Bronchial epithelial cell (primary cell): Measurements from ENCODE around the gene NAA16. TPM values are rescaled to one million over a fixed set of nuclear protein-coding genes. Genes with fewer than 3 reads are reported as not detected.

Experiments
- DNase-seq: peaks from one replicate; pipeline ENCODE4 v3.0.0-alpha.2; 2010; ENCODE audit warnings: low read depth
- FAIRE-seq: peaks from 2 replicates; lab custom pipeline; 2011; peaks lifted over from hg19 to GRCh38; lab: Jason Lieb, UNC
- H3K27me3 ChIP-seq: 2 replicates; pipeline ENCODE4 v1.5.1; 2011; ENCODE audit warnings: low read length; ENCODE audit not compliant: control insufficient read depth, insufficient read depth
- H3K36me3 ChIP-seq: 2 replicates; pipeline ENCODE4 v1.5.1; 2011; ENCODE audit warnings: low read length; ENCODE audit not compliant: control insufficient read depth, insufficient read depth
- H3K4me3 ChIP-seq: 2 replicates; pipeline ENCODE4 v1.5.1; 2011; ENCODE audit warnings: mild to moderate bottlenecking, low read depth, low read length, control low read depth
- CTCF ChIP-seq: IDR thresholded peaks from 2 replicates; pipeline ENCODE4 v1.5.1; 2011; ENCODE audit warnings: mild to moderate bottlenecking, moderate library complexity, low read length, control low read depth, inconsistent platforms; ENCODE audit not compliant: insufficient read depth, severe bottlenecking
- total RNA-seq: library from RNA; depleted of rRNA; stranded (reverse); fragments of >200 nt; gene quantifications from 2 replicates; pipeline ENCODE4 v1.2.1, GENCODE V29; 2014

The NAA16 gene
- total RNA-seq, 1 donor from 2014 or later, result 7.6 TPM

GRCh38 chr13:41296879-41297646 lies 14.0 kb upstream of the NAA16 start:
- Histone ChIP-seq H3K4me3 (no peak overlapping the region), H3K36me3 (no peaks in the 10 kb centered on the region), H3K27me3 (no peaks in the 10 kb centered on the region)
- TF ChIP-seq CTCF, result no peak
- DNase-seq (no peak), FAIRE-seq (no peak)

GRCh38 chr13:41299316-41300094 lies 11.6 kb upstream of the NAA16 start:
- no peak for TF ChIP-seq CTCF
- DNase-seq, result no peak
- Histone ChIP-seq H3K27me3 (no peaks in the 10 kb centered on the region), H3K4me3 (no peak overlapping the region), H3K36me3 (no peaks in the 10 kb centered on the region)
- FAIRE-seq, result no peak

- no peaks in the 10 kb centered on the region for H3K27me3 ChIP-seq
- no peaks in the 10 kb centered on the region for H3K36me3 ChIP-seq
- peak; percentile 23 for DNase-seq
- TF ChIP-seq CTCF, result no peak
- no peak for FAIRE-seq
- H3K4me3 ChIP-seq, result no peak overlapping the region
Measured at GRCh38 chr13:41302743-41303142, 8.3 kb upstream of the NAA16 start.

DNA sequence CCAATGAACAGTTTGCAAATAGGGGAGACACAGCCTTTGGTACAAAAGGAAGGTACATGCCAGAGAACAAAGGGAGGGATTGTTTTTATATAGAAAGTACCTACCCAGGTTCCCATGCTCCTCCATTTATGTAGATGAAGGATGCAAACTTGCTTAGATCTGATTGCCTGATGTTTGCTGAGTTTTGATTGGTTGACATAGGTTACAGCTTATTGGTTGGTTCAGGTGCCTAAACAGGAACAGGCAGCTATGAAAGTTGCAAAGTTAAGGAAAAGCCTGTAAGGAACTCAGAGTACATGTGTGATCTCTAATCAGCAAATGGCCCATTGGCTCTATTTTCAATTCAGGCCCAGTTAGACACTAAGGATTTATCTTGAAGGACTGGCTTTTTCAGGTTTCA lies 6.5 kb upstream of the NAA16 start:
- FAIRE-seq (no peak), DNase-seq (no peak)
- H3K27me3 ChIP-seq, result no peaks in the 10 kb centered on the region
- no peak for TF ChIP-seq CTCF
- H3K4me3 ChIP-seq, result no peak overlapping the region
- no peaks in the 10 kb centered on the region for H3K36me3 ChIP-seq

GRCh38 chr13:41306271-41307145 lies 4.6 kb upstream of the NAA16 start:
- H3K4me3 ChIP-seq, result no peak overlapping the region
- H3K27me3 ChIP-seq, result no peaks in the 10 kb centered on the region
- DNase-seq (no peak), FAIRE-seq (no peak)
- TF ChIP-seq CTCF, result no peak
- no peaks in the 10 kb centered on the region for H3K36me3 ChIP-seq
